HepG2 (cell line): ENCODE data around the gene EPN2. TPM values are rescaled to one million over a fixed set of nuclear protein-coding genes. Genes with fewer than 3 reads are reported as not detected.

ENCODE experiments used
- CREB1 ChIP-seq, 2 experiments: fragments of 450-650 bp in 1 of 2; IDR thresholded peaks; 2 replicates each; pipeline ENCODE4 v1.6.1; 2016 to 2017; ENCODE audit warnings: control low read depth in 1 of 2, mild to moderate bottlenecking in 1 of 2, missing compliant biosample characterization in 1 of 2, missing genetic modification characterization in 1 of 2
- ZNF335 ChIP-seq: sonication (generic); formaldehyde crosslinking; IDR thresholded peaks from 2 replicates; pipeline ENCODE4 v1.4.0; 2020; ENCODE audit warnings: missing genetic modification reagents
- ZNF577 ChIP-seq: sonication (generic); formaldehyde crosslinking; IDR thresholded peaks from 2 replicates; pipeline ENCODE4 v1.4.0; 2020; ENCODE audit warnings: mild to moderate bottlenecking, low read depth, missing genetic modification reagents, borderline replicate concordance
- ZNF616 ChIP-seq: sonication (generic); formaldehyde crosslinking; IDR thresholded peaks from 2 replicates; pipeline ENCODE4 v1.5.0; 2020; ENCODE audit warnings: low read depth, mild to moderate bottlenecking, missing genetic modification reagents
- ZNF646 ChIP-seq: sonication (generic); formaldehyde crosslinking; IDR thresholded peaks from 2 replicates; pipeline ENCODE4 v1.9.0; 2021; ENCODE audit warnings: mild to moderate bottlenecking, missing genetic modification reagents
- ZNF777 ChIP-seq: sonication (generic); formaldehyde crosslinking; IDR thresholded peaks from 2 replicates; pipeline ENCODE4 v1.4.0; 2020; ENCODE audit warnings: missing genetic modification reagents
- polyA plus RNA-seq, 8 experiments: library from polyadenylated mRNA; depleted of rRNA in 3 of 8; stranded (reverse) in 7 of 8; unstranded in 1 of 8; fragments of >200 nt; fragmentation: Illumina TruSeq in 4 of 8; extraction: Trizol in 4 of 8; gene quantifications; 2 replicates each; pipeline versions ENCODE4 v1.2.1 to v1.2.3, GENCODE V29; 2011 to 2016; ENCODE audit warnings: low read depth in 4 of 8, missing spikeins in 1 of 8, mixed read lengths in 1 of 8; ENCODE audit not compliant: insufficient read depth in 1 of 8
- total RNA-seq, 5 experiments: library from RNA; depleted of rRNA; stranded (reverse); fragments of >200 nt; fragmentation: Illumina TruSeq; extraction: Trizol; gene quantifications; 2 replicates each; pipeline ENCODE4 v1.2.3, GENCODE V29; 2016; ENCODE audit warnings: low read depth in 1 of 5
- TF ChIP-seq, protein P1 (sequence below): sonication (generic); formaldehyde crosslinking; IDR thresholded peaks from 2 replicates; pipeline ENCODE4 v1.4.0; 2020; ENCODE audit warnings: missing genetic modification reagents

EPN2 gene
- total and polyA plus RNA-seq, 2 of the 13 experiments (the other 11 are each of a cell fraction or from before 2014, with no cell fraction given): 7.8 to 19.2 TPM

GRCh38 chr17:19313746-19314651 lies 76.8 kb downstream of the EPN2 start (continued):
- TF ChIP-seq ZNF646 (CRISPR knock-in tag) (no peak), ZNF577 (no peak), ZNF616 (no peak), ZNF777 (CRISPR knock-in tag) (no peak), ZNF335 (CRISPR knock-in tag) (no peak), CREB1 (IDR thresholded peaks at IDR 0.05) (no peak), CREB1 (CRISPR knock-in tag; IDR thresholded peaks at IDR 0.05) (no peak)
- TF ChIP-seq, protein P1, sequence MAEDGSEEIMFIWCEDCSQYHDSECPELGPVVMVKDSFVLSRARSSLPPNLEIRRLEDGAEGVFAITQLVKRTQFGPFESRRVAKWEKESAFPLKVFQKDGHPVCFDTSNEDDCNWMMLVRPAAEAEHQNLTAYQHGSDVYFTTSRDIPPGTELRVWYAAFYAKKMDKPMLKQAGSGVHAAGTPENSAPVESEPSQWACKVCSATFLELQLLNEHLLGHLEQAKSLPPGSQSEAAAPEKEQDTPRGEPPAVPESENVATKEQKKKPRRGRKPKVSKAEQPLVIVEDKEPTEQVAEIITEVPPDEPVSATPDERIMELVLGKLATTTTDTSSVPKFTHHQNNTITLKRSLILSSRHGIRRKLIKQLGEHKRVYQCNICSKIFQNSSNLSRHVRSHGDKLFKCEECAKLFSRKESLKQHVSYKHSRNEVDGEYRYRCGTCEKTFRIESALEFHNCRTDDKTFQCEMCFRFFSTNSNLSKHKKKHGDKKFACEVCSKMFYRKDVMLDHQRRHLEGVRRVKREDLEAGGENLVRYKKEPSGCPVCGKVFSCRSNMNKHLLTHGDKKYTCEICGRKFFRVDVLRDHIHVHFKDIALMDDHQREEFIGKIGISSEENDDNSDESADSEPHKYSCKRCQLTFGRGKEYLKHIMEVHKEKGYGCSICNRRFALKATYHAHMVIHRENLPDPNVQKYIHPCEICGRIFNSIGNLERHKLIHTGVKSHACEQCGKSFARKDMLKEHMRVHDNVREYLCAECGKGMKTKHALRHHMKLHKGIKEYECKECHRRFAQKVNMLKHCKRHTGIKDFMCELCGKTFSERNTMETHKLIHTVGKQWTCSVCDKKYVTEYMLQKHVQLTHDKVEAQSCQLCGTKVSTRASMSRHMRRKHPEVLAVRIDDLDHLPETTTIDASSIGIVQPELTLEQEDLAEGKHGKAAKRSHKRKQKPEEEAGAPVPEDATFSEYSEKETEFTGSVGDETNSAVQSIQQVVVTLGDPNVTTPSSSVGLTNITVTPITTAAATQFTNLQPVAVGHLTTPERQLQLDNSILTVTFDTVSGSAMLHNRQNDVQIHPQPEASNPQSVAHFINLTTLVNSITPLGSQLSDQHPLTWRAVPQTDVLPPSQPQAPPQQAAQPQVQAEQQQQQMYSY (CRISPR knock-in tag): no peak
- TF ChIP-seq, all 625 proteins: peak for 0
